Omental fat pad (tissue), 4 donors: ENCODE results near the gene BIN1. TPM values are rescaled to one million over a fixed set of nuclear protein-coding genes. Genes with fewer than 3 reads are reported as not detected.

Experiments used
- ATAC-seq: fragments of 150-250 bp; one replicate; pipeline ENCODE4 v1.9.1; 2016; ENCODE audit warnings: mild to moderate bottlenecking, moderate library complexity; ENCODE audit not compliant: low FRiP score
- DNase-seq: peaks from one replicate; pipeline ENCODE4 v3.0.0-alpha.2; 2019; ENCODE audit warnings: low spot score
- total RNA-seq, 4 donors: library from RNA; depleted of rRNA; stranded (reverse); fragments of >200 nt; gene quantifications; one replicate each; pipeline ENCODE4 v1.1.0, GENCODE V29; 2016
- TF ChIP-seq, protein P1 (sequence below), 3 donors: fragments of 450-650 bp; IDR thresholded peaks; one replicate each; pipeline ENCODE4 v1.5.1; 2016 to 2017; ENCODE audit warnings: antibody characterized with exemption in 3 of 3, mild to moderate bottlenecking in 3 of 3, moderate library complexity in 2 of 3

Gene BIN1
- total RNA-seq, 4 donors from 2014 or later, result 64.2 to 78.5 (median 73.2) TPM

DNA sequence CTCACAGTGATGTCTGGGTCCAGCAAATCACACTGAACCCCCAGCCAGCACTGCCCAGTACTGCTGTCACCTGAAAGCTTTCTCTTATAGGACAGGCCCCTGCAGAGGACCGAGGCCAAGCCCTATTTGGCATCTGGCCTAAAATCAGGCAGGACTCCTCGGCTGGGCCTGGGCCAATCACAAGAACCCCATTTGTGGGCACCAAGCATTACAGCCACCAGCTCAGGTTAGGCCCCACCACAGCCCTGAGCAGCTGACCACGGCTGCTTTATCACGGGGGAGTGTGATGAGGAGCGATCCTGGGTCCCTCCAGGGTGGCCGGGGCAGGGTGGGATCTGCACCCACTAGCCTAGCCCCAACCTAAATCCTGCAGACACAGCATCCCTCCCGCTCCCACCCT, 8.2 kb downstream of the BIN1 start:
- DNase-seq, result no peak

GRCh38 chr2:127097841-127098651, 8.9 kb downstream of the BIN1 start:
- TF ChIP-seq, protein P1, sequence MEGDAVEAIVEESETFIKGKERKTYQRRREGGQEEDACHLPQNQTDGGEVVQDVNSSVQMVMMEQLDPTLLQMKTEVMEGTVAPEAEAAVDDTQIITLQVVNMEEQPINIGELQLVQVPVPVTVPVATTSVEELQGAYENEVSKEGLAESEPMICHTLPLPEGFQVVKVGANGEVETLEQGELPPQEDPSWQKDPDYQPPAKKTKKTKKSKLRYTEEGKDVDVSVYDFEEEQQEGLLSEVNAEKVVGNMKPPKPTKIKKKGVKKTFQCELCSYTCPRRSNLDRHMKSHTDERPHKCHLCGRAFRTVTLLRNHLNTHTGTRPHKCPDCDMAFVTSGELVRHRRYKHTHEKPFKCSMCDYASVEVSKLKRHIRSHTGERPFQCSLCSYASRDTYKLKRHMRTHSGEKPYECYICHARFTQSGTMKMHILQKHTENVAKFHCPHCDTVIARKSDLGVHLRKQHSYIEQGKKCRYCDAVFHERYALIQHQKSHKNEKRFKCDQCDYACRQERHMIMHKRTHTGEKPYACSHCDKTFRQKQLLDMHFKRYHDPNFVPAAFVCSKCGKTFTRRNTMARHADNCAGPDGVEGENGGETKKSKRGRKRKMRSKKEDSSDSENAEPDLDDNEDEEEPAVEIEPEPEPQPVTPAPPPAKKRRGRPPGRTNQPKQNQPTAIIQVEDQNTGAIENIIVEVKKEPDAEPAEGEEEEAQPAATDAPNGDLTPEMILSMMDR (IDR thresholded peaks at IDR 0.05), result no peak
- DNase-seq, result no peak
- no peak for ATAC-seq

More for the DNA sequence above, 8.2 kb downstream of the BIN1 start:
- TF ChIP-seq, protein P1 (IDR thresholded peaks at IDR 0.05), result no peak
- no peak for ATAC-seq

- DNase-seq, result no peak
- ATAC-seq, result no peak
- TF ChIP-seq, protein P1 (IDR thresholded peaks at IDR 0.05), result no peak
These were observed 9.5 kb downstream of the BIN1 start for GRCh38 chr2:127097471-127097765.

DNA sequence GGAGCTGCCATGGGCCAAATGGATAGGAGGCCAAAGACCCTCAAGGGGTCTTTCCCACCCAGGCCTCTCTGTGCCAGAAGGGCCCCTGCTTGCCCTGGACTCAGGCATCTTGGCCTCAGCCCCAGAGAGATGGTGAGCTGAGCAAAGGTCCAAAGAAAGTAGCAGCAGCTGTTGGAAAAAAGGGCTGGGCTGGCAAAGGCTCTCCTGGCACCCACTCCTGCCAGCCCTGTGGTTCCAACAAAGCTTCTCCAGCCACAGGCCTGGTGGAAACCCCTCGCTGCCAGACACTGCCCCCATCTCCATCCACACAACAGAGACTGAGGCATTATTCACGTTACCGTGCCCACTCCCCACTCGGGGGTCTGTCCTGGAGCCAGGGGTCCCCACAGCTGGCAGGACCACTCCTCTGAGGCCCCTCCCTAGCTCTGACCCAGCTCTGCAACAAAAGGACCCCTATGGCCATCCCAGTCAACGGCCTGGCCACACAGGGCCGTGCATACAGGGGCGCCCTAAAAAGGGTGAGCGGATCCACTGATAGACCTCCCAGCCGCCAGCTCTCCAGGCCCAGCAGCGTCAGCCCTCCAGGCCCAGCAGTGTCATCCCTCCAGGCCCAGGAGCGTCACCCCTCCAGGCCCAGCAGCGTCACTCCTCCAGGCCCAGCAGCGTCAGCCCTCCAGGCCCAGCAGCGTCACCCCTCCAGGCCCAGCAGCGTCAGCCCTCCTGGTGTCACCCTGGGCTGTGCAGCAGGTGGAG, 10.1 kb downstream of the BIN1 start:
- TF ChIP-seq, protein P1 (IDR thresholded peaks at IDR 0.05), result no peak
- DNase-seq, result no peak
- ATAC-seq, result no peak

- no peak for ATAC-seq
- no peak for DNase-seq
These were observed 10.7 kb downstream of the BIN1 start for GRCh38 chr2:127096280-127096679.

GRCh38 chr2:127095784-127096183, 11.2 kb downstream of the BIN1 start:
- ATAC-seq, result no peak
- TF ChIP-seq, protein P1 (IDR thresholded peaks at IDR 0.05), result no peak
- no peak for DNase-seq

More at GRCh38 chr2:127096280-127096679, 10.7 kb downstream of the BIN1 start:
- TF ChIP-seq, protein P1 (IDR thresholded peaks at IDR 0.05), result no peak

DNA sequence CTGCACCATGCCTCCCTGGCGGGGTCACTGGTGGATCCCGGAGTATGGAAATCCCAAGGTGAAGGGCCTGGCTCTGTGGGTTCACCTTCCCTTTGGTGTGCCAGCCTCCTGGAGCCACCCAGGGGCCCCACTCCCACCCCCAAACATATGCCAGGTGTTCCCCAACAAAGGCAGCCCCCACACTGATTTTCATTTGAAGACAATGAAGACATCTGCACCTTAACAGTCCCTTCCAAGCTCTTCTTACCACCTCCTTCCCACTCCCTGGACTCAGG, 11.7 kb downstream of the BIN1 start:
- no peak for ATAC-seq
- TF ChIP-seq, protein P1 (IDR thresholded peaks at IDR 0.05), result no peak
- DNase-seq, result no peak
